Stimulated activated CD8-positive, alpha-beta memory T cell treated with anti-CD3 and anti-CD28 coated beads, Interleukin-12 subunit alpha, Interleukin-12 subunit beta, amount 100 ng/mL, for 4 hours (primary cell): ENCODE results near the gene CDH8.

Experiments
- DNase-seq: peaks from one replicate; pipeline ENCODE4 v3.0.0-alpha.2; 2020; ENCODE audit warnings: low read depth

CDH8 gene

DNA sequence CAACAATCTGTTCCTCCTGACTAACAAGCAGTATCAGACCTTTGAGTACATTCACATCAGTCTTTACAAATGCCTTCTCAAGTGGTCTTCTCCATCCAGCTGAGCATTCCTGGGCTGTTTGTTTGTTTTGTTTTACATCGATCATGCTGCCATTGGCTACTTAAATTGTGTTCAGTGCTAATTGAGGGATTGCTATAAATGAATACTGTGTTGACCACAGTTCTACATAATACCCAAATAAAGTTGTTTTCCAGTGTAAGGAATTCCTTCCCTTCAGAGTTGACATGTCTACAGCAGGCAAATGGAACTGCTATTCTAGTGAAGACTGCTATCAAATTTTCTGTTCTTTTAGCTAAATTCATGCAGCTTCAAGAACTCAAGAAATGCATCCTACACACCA lies 3.2 kb downstream of the CDH8 start:
- no peak for DNase-seq

DNA sequence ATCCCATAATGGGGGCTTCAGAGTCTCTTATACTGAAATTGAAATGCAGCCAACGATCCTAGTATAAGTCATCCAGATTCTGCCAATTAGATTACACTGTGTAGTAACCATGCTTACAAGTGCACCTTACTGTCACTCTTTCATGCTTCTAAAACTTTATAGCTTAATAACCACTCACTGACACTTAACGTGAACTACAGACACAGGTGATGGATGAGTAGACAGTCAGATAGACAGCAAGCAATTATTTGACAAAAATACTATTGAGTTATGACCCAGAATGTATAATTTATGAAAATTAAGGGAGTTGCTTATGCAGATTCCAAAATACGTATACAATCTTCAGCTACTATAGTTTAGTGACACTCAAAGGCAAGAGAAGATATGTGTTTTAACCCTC lies 6.3 kb downstream of the CDH8 start:
- no peak for DNase-seq

DNA sequence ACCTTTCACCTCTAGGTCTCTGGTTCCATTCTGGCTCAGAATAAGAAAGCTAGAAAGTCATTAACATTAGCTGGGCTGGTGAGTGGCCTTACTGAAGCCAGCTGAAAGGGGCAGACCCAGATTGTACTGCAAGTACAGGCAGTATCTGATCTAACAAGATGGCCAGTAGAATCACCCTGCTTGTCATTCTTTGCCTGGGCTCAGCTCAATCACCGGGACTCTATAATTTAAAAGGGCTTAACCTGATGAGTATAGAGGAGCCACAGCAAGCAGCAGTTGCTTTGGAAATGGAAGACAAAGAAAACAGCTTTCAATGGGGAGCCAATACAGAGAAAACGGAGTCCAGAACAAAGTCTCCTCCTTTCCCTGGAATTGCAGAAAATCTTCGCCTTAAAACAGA lies 13.6 kb downstream of the CDH8 start:
- DNase-seq, result no peak

DNA sequence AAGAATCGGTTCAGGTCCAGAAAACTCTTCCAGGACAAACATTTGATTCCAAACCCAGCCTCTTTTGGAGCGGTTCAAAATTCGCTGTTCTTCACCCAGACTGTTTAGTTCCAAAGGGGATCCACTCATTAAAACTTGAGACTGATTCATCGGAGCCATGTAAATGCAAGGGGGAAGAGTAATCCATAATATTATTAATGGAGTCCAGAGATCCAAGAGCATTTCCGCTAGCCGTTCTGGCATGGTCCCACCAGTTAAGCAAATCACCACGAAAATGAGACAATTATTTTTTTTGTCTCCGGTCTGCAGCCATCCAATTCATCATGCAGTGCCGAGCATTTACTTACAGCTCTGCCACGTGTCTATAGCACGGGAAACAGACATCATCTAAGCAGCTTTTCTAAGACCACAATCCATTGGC lies 15.1 kb downstream of the CDH8 start:
- DNase-seq, result no peak

DNA sequence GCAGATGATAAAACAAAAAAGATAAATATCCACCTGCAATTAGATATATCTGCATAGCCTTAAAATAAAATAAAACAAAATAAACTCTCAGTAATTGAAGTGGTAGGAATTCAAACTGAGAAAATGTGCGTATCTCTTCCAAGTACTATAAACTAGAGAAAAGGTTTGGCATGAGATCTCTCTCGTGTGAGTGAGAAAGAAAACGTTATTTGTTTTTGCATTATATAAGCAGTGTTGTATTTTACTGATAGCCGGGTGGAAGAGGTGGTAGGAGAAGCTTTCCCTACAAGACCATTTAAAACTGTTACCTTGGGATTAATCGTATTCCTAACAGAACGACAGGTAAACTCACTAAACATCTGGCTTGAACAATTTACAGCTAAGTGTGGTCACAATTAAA lies 15.6 kb downstream of the CDH8 start:
- DNase-seq, result no peak

DNA sequence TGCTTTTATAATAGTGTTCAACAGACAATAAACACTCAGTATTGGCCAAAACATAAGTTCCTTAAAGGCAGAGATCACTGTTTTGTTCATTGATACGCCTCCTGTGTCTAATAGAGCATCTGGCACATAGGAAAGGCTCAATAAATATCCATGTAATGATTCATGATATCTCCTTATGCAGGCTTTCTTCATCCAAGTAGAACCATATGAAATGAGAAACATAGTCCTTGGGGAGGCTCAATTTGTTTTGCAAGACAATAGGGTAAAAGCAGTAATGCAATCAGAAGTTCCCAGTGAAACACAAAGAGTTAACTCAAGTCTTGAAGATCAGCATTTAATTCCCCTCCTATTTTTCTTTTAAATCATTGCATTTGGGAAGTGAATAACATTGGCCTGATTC lies 16.4 kb downstream of the CDH8 start:
- DNase-seq, result no peak

DNA sequence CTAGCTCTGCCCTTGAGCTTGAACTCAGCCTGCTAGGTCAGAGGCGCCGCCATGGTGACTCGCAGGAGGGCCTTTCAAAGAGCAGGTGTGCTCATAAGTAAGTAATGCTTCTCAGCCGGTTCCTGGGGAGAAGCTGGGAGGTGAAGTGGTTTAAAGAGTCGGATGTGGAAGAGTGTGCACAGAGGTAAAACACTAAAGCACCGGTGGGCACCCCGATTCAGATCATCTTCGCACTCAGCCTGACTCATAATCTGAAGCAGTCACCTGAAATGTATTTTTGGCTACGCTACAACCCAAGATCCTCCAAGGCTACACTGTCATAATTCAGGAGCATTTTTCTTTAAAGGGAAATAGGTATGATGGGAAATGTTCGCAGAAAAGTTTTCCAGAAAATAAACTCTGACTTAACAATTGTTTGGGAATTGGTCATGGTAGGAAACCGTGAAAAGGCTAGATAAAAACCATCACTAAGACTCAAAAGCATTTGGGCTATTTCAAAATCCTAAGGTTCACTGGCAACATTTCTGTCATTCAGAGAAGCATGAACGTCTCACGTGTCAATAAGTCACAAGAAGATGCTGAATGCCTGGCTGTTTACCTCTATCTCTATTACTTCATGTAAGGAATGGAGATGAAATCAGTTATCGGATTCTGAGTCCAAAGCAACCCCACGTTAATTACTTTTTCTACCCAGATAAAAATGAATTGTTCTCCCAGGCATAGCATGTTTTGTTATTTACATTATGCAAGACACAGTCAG lies 17.8 kb downstream of the CDH8 start:
- no peak for DNase-seq

DNA sequence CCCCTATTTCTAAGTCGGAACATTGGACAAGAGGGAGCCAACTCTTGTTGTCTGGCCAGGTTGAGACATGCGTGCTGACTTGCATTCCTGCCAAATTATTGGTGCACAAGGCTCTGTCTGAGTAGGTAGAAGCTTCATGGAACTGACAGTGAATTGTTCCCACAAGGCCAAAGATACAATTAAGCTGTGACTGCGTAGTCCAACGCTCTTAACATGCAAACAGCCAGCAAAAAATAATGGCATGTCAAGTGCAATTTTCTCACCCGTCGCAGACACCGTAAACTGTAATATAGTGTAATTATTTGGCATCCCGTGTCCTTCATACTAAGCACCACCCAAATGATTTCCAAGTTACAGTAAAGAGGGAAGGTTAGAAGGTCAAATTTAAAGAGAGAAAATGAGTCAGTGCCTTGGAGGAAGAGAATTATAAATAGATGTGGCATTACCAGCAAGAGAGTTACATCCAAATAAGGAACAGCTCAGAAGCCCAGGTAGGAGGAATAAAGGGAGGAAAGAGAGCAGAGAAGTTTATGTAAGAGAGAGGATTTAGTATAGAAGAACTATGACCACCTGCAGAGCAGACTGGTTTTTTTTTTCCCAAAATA lies 21.8 kb downstream of the CDH8 start:
- DNase-seq, result no peak

DNA sequence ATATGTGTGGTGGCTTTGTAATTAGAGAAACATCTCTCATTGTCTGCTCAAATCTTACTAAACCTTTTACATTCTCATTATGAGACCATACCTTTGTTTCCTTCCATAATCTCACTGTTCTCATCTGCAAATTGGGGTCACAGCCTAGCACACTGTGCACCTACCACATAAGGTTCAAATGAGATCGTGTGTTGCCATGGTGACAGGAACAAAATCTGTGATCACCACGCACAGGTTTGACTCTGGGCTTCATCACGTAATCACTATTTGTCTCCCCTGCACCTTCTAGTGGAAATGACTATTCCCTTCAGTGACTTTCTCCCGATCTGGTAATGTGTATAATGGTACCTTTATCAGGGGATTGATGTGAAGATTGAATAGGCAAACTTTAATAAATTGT lies 26.1 kb downstream of the CDH8 start:
- no peak for DNase-seq

DNA sequence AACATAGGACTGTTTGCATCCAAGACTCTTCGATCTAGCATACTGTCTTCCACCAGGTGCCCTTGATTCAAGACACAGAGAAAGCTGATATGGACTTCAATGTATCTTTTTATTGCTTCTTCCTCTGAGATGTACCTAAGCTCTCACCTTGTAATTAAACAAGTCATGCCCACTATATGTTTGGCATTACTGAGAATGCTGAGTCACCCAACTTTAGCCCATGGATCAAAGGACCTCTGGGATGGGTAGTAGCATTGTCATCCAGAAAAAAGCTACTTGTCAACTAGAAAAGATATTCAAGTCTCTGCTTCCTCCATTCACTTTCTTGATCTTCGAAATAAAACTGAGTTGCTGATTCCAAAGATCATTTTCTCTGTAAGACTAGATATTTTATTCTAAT lies 37.8 kb downstream of the CDH8 start:
- no peak for DNase-seq

DNA sequence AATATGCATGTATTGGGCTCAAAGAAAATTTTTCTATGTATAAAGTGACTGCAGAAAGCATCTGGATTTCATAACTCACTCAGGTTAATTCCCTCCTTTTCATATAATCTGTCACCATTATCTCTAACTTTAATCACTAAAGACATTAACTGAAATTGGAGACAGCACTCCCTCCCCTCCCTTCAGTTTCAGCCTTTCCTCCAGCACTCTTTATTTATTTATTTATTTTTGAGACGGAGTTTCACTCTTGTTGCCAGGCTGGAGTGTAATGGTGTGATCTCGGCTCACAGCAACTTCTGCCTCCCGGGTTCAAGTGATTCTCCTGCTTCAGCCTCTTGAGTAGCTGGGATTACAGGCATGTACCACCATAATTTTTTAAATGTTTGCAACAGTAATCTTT lies 43.1 kb downstream of the CDH8 start:
- DNase-seq, result no peak

DNA sequence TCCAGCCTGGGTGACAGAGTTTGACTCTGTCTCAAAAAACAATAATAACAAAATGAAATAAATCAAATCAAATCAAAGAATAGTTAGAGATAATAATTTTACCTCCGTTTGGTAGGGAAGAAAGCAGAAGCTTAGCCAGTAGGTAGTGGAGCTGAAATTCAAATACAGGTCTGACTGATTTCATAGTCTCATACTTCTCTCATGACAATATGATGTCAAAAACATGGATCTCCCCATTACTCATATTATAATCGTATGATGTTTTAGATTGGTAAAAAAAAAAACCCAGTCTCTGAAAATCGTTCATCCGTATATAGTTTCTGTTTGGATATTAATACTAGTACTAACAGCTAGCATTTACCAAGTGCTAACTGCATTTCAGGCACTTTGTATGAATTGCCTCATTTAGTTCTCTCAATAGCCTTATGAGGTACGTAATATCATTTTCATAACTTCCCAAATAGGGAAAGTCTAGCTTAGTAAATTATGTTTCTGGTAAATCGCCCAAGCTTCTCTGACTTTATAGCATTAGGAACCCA lies 48.7 kb downstream of the CDH8 start:
- no peak for DNase-seq

DNA sequence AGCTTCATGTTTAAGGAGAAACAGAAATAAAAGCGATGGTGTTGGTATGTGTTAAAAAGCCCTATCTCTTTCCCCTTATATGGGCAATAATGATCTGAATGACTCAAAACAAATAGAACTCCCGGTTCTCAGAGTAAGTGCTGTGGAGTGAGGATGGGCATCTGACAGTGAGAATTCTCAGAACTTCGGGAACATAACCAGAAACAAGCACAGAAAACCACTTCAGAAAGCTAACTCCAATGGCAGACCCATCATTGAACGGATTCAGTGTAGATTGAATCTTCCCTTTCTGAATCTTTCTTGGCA lies 67.2 kb downstream of the CDH8 start:
- DNase-seq, result no peak

DNA sequence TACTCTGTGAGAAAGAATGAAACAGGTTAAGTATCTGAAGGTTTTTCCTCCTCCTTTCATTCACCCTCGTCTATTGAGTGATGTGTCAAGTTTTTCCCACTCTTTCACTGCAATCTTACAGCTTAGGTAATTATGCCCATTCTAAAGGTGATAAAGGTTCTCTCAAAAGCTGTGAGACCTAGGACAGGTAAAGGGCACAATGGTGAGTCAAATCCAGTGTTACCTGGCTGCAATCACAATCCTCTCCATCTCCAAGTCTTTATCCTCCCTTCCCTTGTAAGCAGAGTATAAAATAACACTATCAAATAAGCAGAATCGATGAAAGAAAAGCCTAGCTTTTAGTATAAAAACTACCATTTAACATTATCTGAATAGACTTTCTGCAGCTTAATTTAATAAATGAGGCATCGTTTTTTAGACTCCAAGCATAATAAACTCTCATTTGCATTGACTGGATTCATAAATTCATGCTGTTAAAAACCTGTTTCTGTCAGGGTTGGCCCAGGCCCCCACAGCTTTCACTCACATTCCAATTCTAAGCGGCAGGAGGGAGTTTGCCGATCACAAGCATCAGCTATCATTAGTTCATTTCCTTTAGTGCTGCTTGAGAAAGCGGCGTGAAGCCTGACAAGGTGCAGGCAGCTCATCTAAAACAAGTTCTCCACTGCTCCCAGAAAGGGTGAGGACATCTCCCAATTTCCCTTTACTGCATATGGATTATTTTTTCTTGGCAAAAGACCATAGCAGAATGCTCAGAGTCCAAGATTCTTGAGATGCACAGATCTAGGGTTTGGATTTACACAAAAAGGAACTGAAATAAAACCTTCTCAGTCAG lies 67.8 kb downstream of the CDH8 start:
- DNase-seq, result no peak

DNA sequence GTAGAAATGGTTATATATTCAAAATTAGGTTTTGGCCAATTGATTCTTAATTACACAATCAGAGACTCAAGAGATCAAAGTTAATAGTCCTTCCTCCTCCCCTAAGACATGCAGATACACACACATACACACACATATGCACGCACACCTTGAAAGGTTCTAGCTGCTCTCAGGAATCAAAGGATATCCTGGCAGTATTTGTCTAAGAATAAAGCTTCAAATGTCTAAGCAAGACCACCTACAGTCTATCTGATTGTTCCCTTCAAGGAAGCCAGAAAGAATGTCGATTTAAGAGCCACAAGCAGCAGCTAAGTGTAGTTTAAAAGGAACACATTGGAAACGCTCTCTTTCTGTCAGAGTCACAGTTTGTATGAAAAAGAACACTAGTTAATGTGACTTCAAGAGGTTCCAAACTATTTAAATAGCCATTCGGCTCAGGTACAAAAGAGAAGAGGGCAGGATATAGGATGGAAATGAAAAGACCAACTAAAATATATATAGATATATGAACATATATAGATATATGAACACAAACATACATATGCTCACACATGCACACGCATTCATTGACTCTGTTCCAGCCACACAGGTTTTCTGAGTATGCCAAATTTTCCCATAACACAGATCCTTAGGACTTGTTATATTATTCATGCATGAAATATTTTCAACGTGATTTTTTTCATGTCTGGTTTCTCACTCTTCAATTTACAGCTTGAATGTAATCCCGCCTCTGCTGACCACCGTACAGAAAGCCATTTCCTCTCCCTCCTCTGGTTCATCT lies 79.0 kb downstream of the CDH8 start:
- DNase-seq, result no peak

DNA sequence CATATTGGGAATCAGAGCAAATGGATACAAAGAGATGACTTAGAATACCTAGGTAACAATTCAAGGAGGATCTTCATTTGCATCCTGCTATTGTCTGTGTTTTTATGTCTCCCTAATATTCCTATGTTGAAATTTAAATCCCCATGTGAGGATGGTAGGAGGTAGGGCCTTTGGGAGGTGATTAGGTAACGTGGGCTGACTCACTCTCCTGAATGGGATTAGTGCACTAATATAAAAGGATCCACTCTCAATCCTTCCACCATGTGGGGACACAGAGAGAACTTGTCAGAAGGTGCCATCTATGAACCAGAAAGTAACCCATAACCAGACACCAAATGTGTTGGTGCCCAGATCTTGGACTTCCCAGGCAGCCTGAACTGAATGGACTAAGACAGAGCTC lies 83.4 kb downstream of the CDH8 start:
- DNase-seq, result no peak

DNA sequence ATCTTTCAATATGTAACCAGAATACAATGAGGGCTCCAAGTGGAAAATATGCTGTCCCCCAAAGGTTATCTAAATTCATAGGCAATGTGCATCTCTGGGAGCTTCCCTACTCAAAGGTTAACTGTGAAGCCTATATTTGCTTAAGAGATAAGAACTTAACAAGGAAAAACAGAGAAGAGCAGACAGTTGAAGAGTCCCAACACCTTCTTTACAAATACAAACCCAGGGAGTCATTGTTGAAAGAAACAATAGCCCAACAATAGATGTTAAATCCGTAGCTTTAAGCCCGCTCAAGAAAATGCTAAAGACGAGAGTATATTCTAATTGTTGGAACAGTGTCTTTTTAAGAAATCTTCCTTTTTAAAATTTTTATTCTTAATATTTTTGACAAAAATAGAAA lies 87.8 kb downstream of the CDH8 start:
- no peak for DNase-seq

DNA sequence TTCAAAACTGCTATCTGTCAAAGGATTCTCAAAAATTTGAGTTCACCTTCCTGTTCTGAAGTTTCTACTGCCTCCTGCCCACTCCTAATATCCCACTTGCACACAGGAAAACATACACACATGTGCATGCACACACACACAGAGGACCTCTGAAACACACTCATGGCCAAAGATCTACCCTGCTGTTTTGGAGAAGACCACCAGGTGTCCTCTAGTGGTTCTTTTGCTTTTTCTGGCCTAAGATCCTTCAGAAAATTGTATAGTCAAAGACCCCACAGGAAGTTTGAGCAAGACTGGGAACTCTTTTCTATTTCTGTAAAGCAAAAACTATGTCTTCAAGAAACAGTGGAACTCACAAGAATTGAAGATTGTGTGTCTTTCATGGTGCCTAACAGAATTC lies 90.2 kb downstream of the CDH8 start:
- no peak for DNase-seq

DNA sequence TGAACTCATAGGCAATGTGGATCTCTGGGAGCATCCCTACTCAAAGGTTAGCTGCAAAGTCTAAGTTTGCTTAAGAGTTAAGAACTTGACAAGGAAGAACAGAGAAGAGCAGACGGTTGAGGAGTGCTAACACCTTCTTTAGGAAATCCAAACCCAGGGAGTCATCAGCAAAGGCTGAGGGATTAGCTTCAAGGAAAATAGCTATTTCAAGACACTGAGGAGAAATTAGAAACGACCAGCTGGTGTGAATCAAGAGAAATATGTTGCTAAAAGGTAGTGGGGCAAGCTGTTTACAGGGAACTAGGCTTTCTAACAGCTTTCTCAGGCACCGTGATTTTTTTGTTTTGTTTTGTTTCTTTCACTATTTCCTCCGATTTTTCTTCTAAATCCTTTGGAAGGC lies 90.7 kb downstream of the CDH8 start:
- DNase-seq, result no peak

DNA sequence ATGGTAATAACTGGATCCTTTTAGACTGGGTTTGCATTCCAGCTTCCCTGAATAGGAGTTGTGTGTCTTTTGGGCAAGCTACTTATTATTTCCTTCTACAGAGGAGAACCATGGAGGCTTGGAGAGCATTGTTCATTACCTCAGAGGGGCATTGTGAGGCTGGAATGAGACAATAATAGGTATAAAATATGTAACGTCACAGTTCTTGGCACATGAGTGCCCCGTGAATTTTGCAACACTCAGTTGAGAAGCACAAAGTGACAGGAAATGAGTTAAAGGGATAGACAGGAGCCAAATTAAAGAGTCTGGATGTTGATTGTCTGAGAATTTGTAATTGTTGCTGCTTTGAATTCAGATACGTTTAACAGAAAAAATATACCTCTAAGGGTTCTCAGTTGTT lies 92.2 kb downstream of the CDH8 start:
- DNase-seq, result no peak

DNA sequence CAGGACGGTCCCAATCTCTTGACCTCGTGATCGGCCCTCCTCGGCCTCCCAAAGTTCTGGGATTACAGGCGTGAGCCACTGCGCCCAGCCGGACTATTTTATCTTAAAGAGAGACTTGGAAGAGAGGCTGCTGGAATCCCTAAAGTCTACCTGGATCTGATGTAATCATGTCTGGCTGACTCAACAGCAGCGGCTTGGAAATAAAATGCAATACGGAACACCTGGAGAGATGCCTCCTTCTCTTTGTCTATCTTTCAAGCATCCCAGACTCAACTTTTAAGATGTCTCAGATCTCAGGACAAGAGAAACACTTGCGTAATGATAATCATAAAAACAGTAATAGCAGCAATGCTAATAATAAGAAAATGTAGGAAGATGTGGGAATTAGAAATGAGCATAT lies 95.6 kb downstream of the CDH8 start:
- no peak for DNase-seq

DNA sequence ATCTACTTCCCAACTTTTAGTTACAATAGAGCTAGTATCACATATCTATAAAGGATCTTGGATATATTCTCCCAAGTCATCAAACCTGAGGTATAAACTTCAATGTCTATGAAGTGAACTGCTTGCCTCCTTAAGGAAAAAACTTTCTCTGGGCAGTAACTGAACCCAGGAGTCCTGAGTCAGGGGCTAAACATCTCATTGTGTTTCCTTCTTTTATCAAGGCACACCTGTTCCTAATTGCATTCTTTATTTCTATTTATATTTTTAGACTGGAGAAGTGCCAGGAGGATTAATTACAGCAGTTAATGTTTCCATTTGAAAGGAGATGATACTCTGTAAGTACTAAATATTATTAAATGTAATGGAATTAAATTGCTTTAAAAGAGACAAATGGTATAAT lies 98.6 kb downstream of the CDH8 start:
- DNase-seq, result no peak
